CD4-positive, alpha-beta memory T cell (primary cell): Measurements from ENCODE around the gene ZNHIT6. TPM values are rescaled to one million over a fixed set of nuclear protein-coding genes. Genes with fewer than 3 reads are reported as not detected.
"Not testable (repeated sequence)": the region's sequence is repeated elsewhere in the genome, so short reads cannot be mapped to it uniquely, and the experiment has no call there.

Source experiments
- CTCF ChIA-PET: fragments of 350-600 bp; sonication (Branson Sonifier 250); formaldehyde crosslinking; loops from one replicate; lab custom pipeline; 2021; ENCODE audit warnings: inconsistent platforms; ENCODE audit not compliant: partially characterized antibody; lab: Charles Lee
- POLR2A ChIA-PET: fragments of 350-600 bp; sonication (Branson Sonifier 250); formaldehyde crosslinking; loops from one replicate; lab custom pipeline; 2021; ENCODE audit not compliant: partially characterized antibody; lab: Charles Lee
- DNase-seq, 5 donors: peaks; one replicate each; pipeline versions ENCODE4 v3.0.0 to v3.0.0-alpha.2; 2020 to 2022; ENCODE audit warnings: mixed read lengths in 1 of 5
- H3K27ac ChIP-seq: one replicate; pipeline ENCODE4 v1.7.0; 2013; ENCODE audit warnings: low read depth, low read length
- H3K27me3 ChIP-seq: 2 replicates; pipeline ENCODE4 v1.7.0; 2013; ENCODE audit warnings: mild to moderate bottlenecking, low read length, moderate library complexity; ENCODE audit not compliant: insufficient read depth
- H3K36me3 ChIP-seq: 2 replicates; pipeline ENCODE4 v1.7.0; 2013; ENCODE audit warnings: mild to moderate bottlenecking, low read length, moderate library complexity; ENCODE audit not compliant: insufficient read depth
- H3K4me1 ChIP-seq: 2 replicates; pipeline ENCODE4 v1.7.0; 2013; ENCODE audit warnings: mild to moderate bottlenecking, low read length, moderate library complexity; ENCODE audit not compliant: insufficient read depth
- H3K4me3 ChIP-seq, 2 donors: one replicate each; pipeline ENCODE4 v1.7.0; 2013; ENCODE audit warnings: low read length in 2 of 2, mild to moderate bottlenecking in 1 of 2
- H3K9me3 ChIP-seq, 2 donors: one replicate each; pipeline ENCODE4 v1.7.0; 2013; ENCODE audit warnings: low read length in 2 of 2, control low read depth in 1 of 2; ENCODE audit not compliant: control insufficient read depth in 1 of 2
- H3K27ac Mint-ChIP-seq, 7 donors: one replicate each; pipeline ENCODE4 v1.8.0; 2020 to 2021; ENCODE audit warnings: mixed read lengths in 7 of 7, mild to moderate bottlenecking in 6 of 7, inconsistent platforms in 3 of 7, moderate library complexity in 3 of 7
- H3K27me3 Mint-ChIP-seq, 2 donors: one replicate each; pipeline ENCODE4 v1.8.0; 2020 to 2021; ENCODE audit warnings: mixed read lengths in 2 of 2
- H3K36me3 Mint-ChIP-seq, 2 donors: one replicate each; pipeline ENCODE4 v1.8.0; 2020 to 2021; ENCODE audit warnings: mixed read lengths in 2 of 2, inconsistent platforms in 1 of 2, mild to moderate bottlenecking in 1 of 2
- H3K4me1 Mint-ChIP-seq, 4 donors: one replicate each; pipeline ENCODE4 v1.8.0; 2020 to 2021; ENCODE audit warnings: mixed read lengths in 4 of 4, mild to moderate bottlenecking in 1 of 4
- H3K4me3 Mint-ChIP-seq, 8 donors: one replicate each; pipeline ENCODE4 v1.8.0; 2020 to 2021; ENCODE audit warnings: mixed read lengths in 8 of 8, mild to moderate bottlenecking in 7 of 8, moderate library complexity in 6 of 8, inconsistent platforms in 3 of 8
- H3K9me3 Mint-ChIP-seq, 8 donors: one replicate each; pipeline ENCODE4 v1.8.0; 2020 to 2021; ENCODE audit warnings: mixed read lengths in 8 of 8, mild to moderate bottlenecking in 5 of 8, inconsistent platforms in 3 of 8, moderate library complexity in 1 of 8
- intact Hi-C: fragments of 100-400 bp; cut with micrococcal nuclease; formaldehyde crosslinking; loops from one replicate; pipeline ENCODE4 v1.15.1; 2023
- polyA plus RNA-seq, 2 donors: library from polyadenylated mRNA; unstranded; fragments of 300-500 nt; fragmentation: Illumina TruSeq; gene quantifications; one replicate each; pipeline ENCODE4 v1.2.3, GENCODE V29; 2021
- total RNA-seq, 2 experiments: library from RNA; stranded (reverse); gene quantifications; one replicate each; pipeline ENCODE4 v1.2.3, GENCODE V29; 2021

Gene ZNHIT6
- total and polyA plus RNA-seq, 4 experiments from 2014 or later = 13.4 to 19.5 (median 18.6) TPM

DNA sequence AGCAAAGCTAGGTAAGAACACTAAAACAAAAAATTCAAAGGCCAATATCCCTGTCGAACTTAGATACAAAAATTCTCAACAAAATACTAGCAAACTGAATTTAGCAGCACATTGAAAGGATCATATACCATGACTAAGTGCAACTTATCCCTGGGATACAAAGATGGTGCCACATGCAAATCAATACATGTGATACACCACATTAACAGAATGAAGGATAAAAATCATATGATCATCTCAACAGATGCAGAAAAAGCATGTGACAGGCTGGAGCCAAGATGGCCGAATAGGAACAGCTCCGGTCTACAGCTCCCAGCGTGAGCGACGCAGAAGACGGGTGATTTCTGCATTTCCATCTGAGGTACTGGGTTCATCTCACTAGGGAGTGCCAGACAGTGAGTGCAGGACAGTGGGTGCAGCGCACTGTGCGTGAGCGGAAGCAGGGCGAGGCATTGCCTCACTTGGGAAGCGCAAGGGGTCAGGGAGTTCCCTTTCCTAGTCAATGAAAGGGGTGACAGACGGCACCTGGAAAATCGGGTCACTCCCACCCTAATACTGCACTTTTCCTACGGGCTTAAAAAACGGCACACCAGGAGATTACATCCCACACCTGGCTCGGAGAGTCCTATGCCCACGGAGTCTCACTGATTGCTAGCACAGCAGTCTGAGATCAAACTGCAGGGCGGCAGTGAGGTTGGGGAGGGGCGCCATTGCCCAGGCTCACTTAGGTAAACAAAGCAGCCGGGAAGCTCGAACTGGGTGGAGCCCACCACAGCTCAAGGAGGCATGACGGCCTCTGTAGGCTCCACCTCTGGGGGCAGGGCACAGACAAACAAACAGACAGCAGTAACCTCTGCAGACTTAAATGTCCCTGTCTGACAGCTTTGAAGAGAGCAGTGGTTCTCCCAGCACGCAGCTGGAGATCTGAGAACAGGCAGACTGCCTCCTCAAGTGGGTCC, 66.4 kb downstream of the ZNHIT6 start:
- H3K4me3 Mint-ChIP-seq, H3K4me3 ChIP-seq, POLR2A ChIA-PET, H3K27ac Mint-ChIP-seq, H3K27ac ChIP-seq, H3K9me3 ChIP-seq, H3K4me1 Mint-ChIP-seq, H3K27me3 Mint-ChIP-seq, H3K36me3 ChIP-seq, H3K27me3 ChIP-seq, intact Hi-C loops, H3K4me1 ChIP-seq, DNase-seq, CTCF ChIA-PET: not testable (repeated sequence)
- peaks cover 56 to 59% of the 10 kb centered on the region in 2 donors for H3K36me3 Mint-ChIP-seq
- H3K9me3 Mint-ChIP-seq = peaks cover 4 to 58% (median 39%) of the 10 kb centered on the region in 8 donors

DNA sequence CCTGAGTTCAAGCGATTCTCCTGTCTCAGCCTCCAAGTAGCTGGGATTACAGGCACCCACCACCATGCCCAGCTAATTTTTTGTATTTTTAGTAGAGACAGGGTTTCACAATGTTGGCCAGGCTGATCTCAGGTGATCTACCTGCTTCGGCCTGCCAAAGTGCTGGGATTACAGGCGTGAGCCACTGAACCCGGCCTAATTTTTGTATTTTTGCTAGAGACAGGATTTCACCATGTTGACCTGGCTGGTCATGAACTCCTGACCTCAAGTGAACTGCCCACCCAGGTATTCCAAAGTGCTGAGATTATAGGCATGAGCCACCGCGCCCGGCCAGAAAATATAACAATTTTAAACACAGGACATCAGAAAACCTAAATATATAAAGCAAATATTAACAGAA, 68.3 kb downstream of the ZNHIT6 start:
- H3K27ac Mint-ChIP-seq, H3K27me3 Mint-ChIP-seq, H3K4me1 Mint-ChIP-seq, H3K4me3 ChIP-seq, H3K27me3 ChIP-seq, H3K27ac ChIP-seq, H3K36me3 ChIP-seq, POLR2A ChIA-PET, H3K4me3 Mint-ChIP-seq, DNase-seq, intact Hi-C loops, H3K4me1 ChIP-seq, H3K9me3 ChIP-seq, CTCF ChIA-PET: not testable (repeated sequence)
- peaks cover 5 to 64% (median 45%) of the 10 kb centered on the region in 8 donors for H3K9me3 Mint-ChIP-seq
- H3K36me3 Mint-ChIP-seq = peaks cover 71 to 74% of the 10 kb centered on the region in 2 donors

DNA sequence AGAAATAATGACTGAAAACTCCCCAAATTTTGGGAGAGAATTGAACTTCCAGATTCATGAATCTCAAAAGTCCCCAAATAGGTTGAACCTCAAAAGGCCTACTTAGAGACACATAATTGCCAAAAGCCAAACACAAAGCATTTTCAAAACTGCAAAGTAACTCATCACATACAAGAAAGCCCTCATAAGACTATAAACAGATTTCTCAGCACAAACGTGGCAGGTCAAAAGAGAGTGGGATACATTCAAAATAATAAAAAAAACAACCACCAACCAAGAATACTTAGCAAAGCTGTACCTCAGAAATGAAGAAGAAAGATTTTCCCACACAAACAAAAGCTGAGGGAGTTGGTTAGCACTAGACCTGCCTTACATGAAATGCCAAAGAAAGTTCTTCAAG, 69.8 kb downstream of the ZNHIT6 start:
- Mint-ChIP-seq H3K27ac (no peak overlapping the region), H3K36me3 (peaks cover 76 to 78% of the 10 kb centered on the region in 2 donors), H3K4me3 (no peak overlapping the region), H3K27me3 (no peaks in the 10 kb centered on the region), H3K4me1 (no peaks in the 10 kb centered on the region), H3K9me3 (peaks cover 5 to 58% (median 42%) of the 10 kb centered on the region in 8 donors)
- intact Hi-C loops = no loop called here
- Histone ChIP-seq H3K4me3 (no peak overlapping the region), H3K9me3 (peaks cover 0 to 6% of the 10 kb centered on the region in 2 donors), H3K36me3 (no peaks in the 10 kb centered on the region), H3K27me3 (no peaks in the 10 kb centered on the region), H3K27ac (no peak overlapping the region), H3K4me1 (no peaks in the 10 kb centered on the region)
- no peak for DNase-seq
- ChIA-PET POLR2A (no interaction called here), CTCF (no interaction called here)

DNA sequence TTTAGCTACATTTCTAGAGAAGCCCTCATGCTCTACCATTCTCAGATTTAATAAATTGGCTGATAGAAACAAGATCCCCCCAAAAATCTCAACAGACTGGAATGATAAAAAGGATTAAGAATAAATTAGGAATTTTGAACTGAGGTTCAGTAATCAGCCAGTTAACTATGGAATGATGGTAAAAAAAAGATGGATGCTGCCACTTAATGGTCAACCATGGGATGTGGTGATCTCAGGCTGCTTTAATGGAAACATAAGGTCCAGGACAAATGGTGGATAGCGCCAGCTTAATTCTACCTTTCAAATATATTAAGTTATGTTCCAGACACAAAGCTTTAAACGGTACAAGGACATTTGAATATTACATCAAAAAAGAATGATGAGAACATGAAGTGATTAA, 77.7 kb downstream of the ZNHIT6 start:
- no peaks in the 10 kb centered on the region for H3K27me3 ChIP-seq
- no peak overlapping the region for H3K27ac ChIP-seq
- POLR2A ChIA-PET = no interaction called here
- Mint-ChIP-seq H3K27me3 (no peaks in the 10 kb centered on the region), H3K4me1 (no peaks in the 10 kb centered on the region), H3K27ac (peak overlapping the region in 1 of 7 donors; percentile 9), H3K4me3 (no peak overlapping the region), H3K9me3 (peaks cover 0 to 11% (median 0%) of the 10 kb centered on the region in 8 donors), H3K36me3 (peaks cover 55 to 70% of the 10 kb centered on the region in 2 donors)
- intact Hi-C loops = no loop called here
- CTCF ChIA-PET = no interaction called here
- no peaks in the 10 kb centered on the region for H3K4me1 ChIP-seq
- H3K36me3 ChIP-seq = no peaks in the 10 kb centered on the region
- H3K9me3 ChIP-seq = no peaks in the 10 kb centered on the region
- no peak for DNase-seq
- H3K4me3 ChIP-seq = no peak overlapping the region

DNA sequence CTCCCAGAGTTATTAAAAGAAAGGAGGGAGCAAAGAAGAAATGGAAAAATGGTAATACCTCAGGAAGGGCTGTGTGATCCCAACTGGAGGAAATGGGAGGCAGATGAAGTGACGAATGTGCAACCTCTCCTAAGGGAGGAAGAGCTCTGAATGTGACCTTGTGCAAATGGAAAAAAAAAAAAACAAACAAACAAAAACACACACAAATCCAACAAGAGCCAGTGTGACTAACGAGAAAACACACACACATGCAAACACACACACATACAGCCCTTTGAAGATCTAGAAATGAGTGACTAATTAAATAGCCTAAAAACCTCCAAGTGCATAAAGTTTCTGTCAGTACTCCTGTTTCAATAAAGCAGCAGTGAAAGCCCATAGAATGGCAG, 78.7 kb downstream of the ZNHIT6 start:
- Histone ChIP-seq H3K4me3 (no peak overlapping the region), H3K27ac (no peak overlapping the region), H3K36me3 (no peaks in the 10 kb centered on the region), H3K27me3 (no peaks in the 10 kb centered on the region), H3K9me3 (no peaks in the 10 kb centered on the region), H3K4me1 (no peaks in the 10 kb centered on the region)
- ChIA-PET POLR2A (no interaction called here), CTCF (interaction anchor here (0.7 kb wide), 1 partner anchor 288 kb away, joined by 3 read pairs; no protein-coding TSS in a partner anchor)
- no peak overlapping the region for H3K4me3 Mint-ChIP-seq
- intact Hi-C loops = no loop called here
- H3K4me1 Mint-ChIP-seq = peaks cover 0 to 1% (median 0%) of the 10 kb centered on the region in 4 donors
- peaks cover 48 to 65% of the 10 kb centered on the region in 2 donors for H3K36me3 Mint-ChIP-seq
- no peak overlapping the region for H3K27ac Mint-ChIP-seq
- no peak for DNase-seq
- no peaks in the 10 kb centered on the region for H3K27me3 Mint-ChIP-seq
- H3K9me3 Mint-ChIP-seq = peaks cover 0 to 8% (median 1%) of the 10 kb centered on the region in 8 donors

DNA sequence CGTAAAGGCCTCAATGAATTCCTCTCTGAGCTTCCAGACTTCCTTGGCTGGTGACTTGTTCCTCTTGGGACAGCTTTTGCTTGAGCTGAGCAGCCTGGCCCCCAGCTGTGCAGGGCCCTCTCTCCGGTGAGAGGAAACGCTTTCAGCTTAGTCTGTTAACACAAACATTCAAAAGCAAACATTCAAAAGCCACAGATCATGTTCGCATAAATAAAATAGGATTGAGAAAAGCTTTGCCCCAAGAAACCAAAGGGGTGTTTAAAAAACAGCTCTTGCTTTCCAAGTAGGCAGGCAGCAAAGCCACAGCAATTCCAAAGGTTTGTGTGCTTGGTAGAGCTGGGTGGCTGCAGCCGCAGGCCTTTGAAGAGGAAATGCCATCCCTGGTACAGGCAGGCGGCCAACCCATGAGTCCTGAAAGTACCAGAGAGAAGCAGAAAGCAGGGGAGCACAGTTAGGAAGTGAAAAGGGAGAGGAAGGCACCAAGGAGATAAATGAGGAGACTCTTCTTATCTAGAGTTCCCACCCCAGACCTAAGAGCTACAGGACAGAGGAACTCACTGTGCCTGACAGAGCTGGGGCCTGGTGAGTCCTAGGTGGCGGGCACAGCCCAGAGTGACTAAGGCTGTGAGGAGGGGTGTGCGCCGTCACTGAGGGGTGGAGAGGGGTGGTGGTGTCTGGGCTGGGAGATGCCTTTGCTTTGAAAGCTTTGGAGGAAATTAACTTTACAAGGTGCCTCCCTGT, 79.3 kb downstream of the ZNHIT6 start:
- Histone ChIP-seq H3K27me3 (no peaks in the 10 kb centered on the region), H3K27ac (no peak overlapping the region), H3K9me3 (no peaks in the 10 kb centered on the region), H3K4me3 (no peak overlapping the region), H3K4me1 (no peaks in the 10 kb centered on the region), H3K36me3 (no peaks in the 10 kb centered on the region)
- Mint-ChIP-seq H3K4me3 (no peak overlapping the region), H3K9me3 (peaks cover 0 to 11% (median 5%) of the 10 kb centered on the region in 8 donors), H3K27me3 (no peaks in the 10 kb centered on the region), H3K36me3 (peaks cover 46 to 68% of the 10 kb centered on the region in 2 donors), H3K27ac (no peak overlapping the region), H3K4me1 (peaks cover 0 to 1% (median 0%) of the 10 kb centered on the region in 4 donors)
- intact Hi-C loops = no loop called here
- ChIA-PET CTCF (interaction anchor here (0.7 kb wide), 1 partner anchor 289 kb away, joined by 3 read pairs; no protein-coding TSS in a partner anchor), POLR2A (no interaction called here)
- DNase-seq = no peak

DNA sequence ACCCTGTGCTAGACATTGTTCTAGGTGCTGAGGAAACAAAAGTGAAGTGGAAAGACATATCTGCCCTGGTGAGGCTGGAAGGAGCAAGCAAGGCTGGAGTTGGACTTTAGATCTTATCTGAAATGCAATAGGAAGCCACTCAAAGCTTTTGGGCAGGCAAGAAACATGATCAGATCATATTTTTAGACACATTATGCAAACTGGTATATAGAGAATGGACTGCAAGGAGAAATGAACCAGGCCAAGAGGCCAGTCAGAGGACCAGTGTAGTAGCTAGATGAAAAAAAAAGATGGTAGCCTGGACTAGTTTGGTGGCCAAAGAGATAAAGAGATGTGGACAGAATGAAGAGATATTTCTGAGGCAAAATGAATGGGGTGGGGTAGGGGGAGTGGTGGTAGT, 81.4 kb downstream of the ZNHIT6 start:
- Mint-ChIP-seq H3K4me3 (no peak overlapping the region), H3K4me1 (peaks cover 0 to 1% (median 0%) of the 10 kb centered on the region in 4 donors), H3K36me3 (peaks cover 55 to 75% of the 10 kb centered on the region in 2 donors), H3K27me3 (no peaks in the 10 kb centered on the region), H3K27ac (no peak overlapping the region), H3K9me3 (peaks cover 2 to 25% (median 15%) of the 10 kb centered on the region in 8 donors)
- intact Hi-C loops = no loop called here
- POLR2A ChIA-PET = no interaction called here
- Histone ChIP-seq H3K27me3 (no peaks in the 10 kb centered on the region), H3K4me3 (no peak overlapping the region), H3K27ac (no peak overlapping the region), H3K36me3 (no peaks in the 10 kb centered on the region), H3K9me3 (no peaks in the 10 kb centered on the region), H3K4me1 (no peaks in the 10 kb centered on the region)
- CTCF ChIA-PET = no interaction called here
- DNase-seq = no peak
